ENCODE results near the gene TNFAIP2.

- no peak for TF ChIP-seq CTCF (IDR thresholded peaks at IDR 0.05)
- no peak for TF ChIP-seq EP300 (IDR thresholded peaks at IDR 0.05)
- no peak for TF ChIP-seq POLR2A (IDR thresholded peaks at IDR 0.05)
Measured at GRCh38 chr14:103087343-103087835, 35.9 kb upstream of the TNFAIP2 start.

All from ovary (tissue), 3 donors.